Prostate gland (tissue), 2 donors: ENCODE data around the gene ZCCHC14.

ENCODE experiments used
- CTCF ChIP-seq, 4 experiments: fragments of 200-600 bp in 2 of 4; fragments of 450-650 bp in 2 of 4; sonication (generic) in 2 of 4; IDR thresholded peaks; 1 replicate in 3 of 4; 2 replicates in 1 of 4; pipeline ENCODE4 v1.5.1; 2016 to 2019; ENCODE audit warnings: antibody characterized with exemption in 4 of 4, mild to moderate bottlenecking in 2 of 4, moderate library complexity in 2 of 4
- POLR2A ChIP-seq: fragments of 450-650 bp; IDR thresholded peaks from one replicate; pipeline ENCODE4 v1.6.1; 2016; ENCODE audit warnings: antibody characterized with exemption, mild to moderate bottlenecking
- POLR2AphosphoS5 ChIP-seq: sonication (generic); formaldehyde crosslinking; IDR thresholded peaks from one replicate; pipeline ENCODE4 v1.6.1; 2017; ENCODE audit warnings: antibody characterized with exemption

DNA sequence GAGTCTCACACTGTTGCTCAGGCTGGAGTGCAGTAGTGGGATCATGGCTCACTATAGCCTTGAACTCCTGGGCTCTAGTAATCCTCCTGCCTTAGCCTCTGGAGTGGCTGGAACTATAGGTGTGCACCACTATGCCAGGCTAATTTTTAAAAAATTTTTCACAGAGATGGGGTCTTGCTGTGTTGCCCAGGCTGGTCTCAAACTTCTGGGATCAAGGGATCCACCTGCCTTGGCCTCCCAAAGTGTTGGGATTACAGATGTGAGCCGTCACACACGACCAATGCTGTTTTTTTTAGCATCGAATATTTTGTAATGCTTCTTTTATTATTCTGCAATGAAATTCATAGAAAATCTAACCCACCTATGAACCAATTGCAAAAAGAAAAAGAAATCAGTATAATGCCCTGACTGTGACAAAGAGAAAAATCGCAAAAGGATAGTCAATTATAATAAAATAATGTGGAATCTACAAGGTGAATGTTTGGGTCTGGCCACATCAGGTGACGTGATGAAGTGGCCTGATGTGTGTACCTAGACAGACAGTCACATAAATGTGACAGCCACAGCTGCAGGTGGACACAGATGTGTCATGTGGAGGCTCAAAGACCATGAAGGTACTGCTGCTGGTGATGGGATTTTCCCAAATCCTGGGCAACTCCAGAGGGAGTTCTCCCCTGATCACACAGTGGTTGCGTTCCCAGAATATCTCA, 33.6 kb upstream of the ZCCHC14 start:
- TF ChIP-seq POLR2A (no peak), POLR2AphosphoS5 (no peak), CTCF (IDR thresholded peaks at IDR 0.05) (no peak)
